ENCODE measurements around the gene EXOSC5.

Gene EXOSC5

GRCh38 chr19:41341669-41342490, 55.3 kb downstream of the EXOSC5 start:
- no peak for DNase-seq (ENCODE audit: low read depth)

DNA sequence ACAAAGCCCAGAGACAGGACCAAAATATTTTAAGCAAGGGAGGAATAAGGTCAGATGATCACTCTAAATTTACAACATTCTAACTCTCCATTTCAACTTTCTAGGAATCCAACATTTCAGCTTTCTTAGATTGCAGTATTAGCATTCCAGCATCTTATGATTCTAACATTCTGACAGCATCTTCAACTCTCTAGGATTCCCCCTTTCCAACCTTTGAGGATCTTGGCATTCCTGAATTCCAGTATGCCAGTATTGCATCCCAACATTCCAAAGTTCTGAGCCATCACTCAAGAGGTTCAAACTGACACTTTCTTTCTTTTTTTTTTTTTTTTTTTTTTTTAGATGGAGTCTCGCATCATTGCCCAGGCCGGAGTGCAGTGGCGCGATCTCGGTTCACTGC, 57.2 kb downstream of the EXOSC5 start:
- DNase-seq (ENCODE audit: low read depth), result no peak
